DMS53 treated with DMSO at 0.1 percent for 48 hours (cell line): ENCODE data around the gene NPBWR2.
"Not testable (repeated sequence)": the region's sequence is repeated elsewhere in the genome, so short reads cannot be mapped to it uniquely, and the experiment has no call there.

Source experiments
- DNase-seq: peaks from one replicate; lab custom pipeline; 2025; ENCODE audit not compliant: unreplicated experiment; lab: John Stamatoyannopoulos, UW

Gene NPBWR2

GRCh38 chr20:64119681-64120341 lies 12.4 kb upstream of the NPBWR2 start:
- DNase-seq = no peak

DNA sequence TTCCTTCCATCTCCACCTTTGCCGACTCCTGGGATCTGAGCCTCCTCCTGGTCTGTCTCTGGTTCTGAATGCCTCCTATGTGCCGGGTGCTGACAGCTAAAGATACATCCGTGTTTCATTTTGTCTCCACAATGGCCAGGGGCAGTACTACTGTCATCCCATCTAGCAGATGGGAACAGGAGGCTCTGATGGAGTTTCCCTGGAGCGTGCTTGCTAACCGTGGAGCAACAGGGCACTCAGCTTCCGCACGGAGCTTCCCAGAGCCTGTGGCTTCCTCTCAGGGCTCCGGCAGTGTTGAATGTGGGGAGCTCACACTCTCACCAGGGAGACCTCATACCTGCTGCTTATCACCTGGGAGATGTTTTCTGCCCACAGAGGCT lies 11.9 kb upstream of the NPBWR2 start:
- no peak for DNase-seq

DNA sequence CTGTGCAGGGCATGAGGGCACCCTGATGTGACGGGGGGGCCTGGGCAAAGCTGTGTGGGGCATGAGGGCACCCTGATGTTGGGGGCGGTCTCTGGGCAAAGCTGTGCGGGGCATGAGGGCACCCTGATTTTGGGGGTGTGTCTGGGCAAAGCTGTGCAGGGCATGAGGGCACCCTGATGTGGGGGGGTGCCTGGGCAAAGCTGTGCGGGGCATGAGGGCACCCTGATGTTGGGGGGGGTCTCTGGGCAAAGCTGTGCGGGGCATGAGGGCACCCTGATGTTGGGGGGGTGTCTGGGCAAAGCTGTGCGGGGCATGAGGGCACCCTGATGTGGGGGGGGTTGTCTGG lies 10.0 kb upstream of the NPBWR2 start:
- not testable (repeated sequence) for DNase-seq

- DNase-seq = no peak
Observed at GRCh38 chr20:64116541-64117431, 9.4 kb upstream of the NPBWR2 start.

- DNase-seq = no peak
Observed at GRCh38 chr20:64116016-64116415, 8.7 kb upstream of the NPBWR2 start.

- no peak for DNase-seq
Observed at GRCh38 chr20:64115171-64115911, 8.0 kb upstream of the NPBWR2 start.

GRCh38 chr20:64114356-64114971 lies 7.1 kb upstream of the NPBWR2 start:
- no peak for DNase-seq

DNA sequence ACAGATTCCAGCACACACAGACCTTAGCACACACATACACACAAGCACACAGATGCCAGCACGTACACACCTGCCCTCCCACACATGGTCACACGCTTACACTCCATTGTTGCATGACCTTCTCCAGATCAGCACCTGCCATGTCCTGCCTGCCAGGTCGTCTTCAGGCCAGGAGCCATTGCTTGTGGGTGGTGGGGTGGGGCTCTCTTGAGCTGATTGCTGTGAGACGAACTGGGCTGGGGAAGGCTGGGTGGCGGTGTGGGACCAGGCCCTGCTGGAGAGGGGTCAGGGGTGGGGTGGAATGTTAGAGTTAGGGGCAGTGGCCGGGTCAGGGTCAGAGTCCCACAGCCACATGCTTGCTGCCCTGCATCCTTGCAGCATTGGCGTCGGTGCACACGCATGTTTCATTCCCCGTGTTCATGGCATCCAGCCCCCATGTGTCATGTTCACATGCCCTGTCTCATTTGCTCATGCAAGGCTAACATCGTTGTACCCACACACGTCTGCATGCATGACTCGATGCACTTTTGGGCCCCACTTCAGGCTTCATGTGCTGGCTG lies 6.5 kb upstream of the NPBWR2 start:
- DNase-seq = no peak

DNA sequence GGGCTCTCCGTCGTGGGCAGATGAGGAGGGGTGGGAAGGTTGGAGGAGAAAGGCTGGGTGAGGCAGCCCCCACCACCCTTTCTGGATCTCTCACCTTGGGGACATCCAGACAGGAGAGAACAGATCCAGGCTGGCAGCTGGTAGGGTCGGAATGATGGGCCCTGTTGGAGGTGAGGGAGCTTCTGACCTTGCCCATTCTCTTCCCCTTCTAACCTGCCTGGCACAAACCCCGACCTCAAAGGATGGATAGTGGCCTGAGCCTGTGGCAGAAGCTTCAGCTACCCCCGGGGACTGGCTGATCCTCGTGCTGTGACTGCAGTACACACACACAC lies 6.0 kb upstream of the NPBWR2 start:
- DNase-seq = no peak

DNA sequence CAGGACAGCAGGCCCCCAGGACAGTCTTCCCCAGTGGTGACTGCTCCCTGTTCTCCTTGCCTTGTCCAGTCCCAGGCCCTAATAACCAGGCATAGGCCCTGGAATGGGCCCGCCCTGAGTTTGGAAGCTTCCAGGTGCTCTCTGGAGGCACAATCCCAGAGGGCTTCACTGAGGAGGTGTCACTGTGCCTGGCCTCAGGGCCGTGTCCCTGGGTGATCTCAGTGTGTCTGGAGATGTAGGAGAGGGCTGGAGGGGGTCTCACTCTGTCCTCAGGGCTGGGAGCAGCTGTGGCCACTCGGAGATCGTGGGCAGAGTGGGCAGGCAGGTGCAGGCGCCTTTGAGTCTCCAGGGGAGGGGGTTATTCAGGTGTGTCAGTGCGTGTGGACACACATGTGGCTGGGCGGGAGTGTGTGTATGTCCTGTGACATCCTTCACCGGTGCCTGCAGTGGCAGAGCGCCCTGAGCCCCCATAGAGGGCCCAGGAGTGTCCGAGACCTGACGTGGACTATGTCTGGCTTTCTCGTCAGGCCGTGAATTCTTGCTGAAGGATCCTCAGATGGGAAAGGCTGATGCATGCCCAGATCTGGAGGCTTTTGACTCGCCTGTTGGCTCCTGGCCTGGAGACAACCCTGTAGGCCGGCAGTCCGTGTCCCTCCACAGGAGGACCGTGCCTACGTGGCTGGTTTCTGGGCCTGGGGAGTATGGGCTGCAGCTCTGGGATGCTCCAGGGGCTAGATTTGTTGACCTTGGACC lies 5.5 kb upstream of the NPBWR2 start:
- no peak for DNase-seq

- DNase-seq = no peak
Observed at GRCh38 chr20:64111841-64112641, 4.7 kb upstream of the NPBWR2 start.

DNA sequence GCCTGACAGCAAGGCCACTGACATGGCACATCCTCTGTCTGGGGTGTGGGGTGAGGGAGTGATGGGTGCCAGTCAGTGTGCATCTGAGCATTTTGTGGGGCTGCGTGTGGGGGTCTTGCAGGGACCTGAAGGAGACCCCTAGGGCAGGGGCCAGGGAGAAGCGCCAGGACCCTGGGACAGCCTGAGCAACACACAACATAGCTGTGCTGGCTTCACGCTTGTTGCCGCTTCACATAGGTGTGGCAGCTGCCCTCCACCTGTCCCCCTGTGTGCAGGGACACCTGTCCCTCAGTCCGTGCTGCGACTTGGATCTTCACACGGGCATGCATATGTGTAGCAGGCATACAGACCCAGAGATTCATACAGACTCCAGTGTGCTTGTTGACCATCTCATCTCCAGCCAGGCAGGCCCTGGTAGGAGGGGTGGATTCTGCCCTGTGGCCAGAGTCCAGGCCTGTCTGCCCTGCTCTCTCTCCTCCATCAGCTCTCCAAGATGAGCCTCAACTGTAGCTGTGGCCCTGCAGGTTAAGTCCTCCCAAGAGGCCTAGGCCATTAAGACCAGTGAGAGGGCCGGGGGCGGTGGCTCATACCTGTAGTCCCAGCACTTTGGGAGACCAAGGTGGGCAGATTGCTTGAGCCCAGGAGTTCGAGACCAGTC lies 3.2 kb upstream of the NPBWR2 start:
- no peak for DNase-seq

GRCh38 chr20:64109831-64110391 lies 2.5 kb upstream of the NPBWR2 start:
- DNase-seq = no peak

DNA sequence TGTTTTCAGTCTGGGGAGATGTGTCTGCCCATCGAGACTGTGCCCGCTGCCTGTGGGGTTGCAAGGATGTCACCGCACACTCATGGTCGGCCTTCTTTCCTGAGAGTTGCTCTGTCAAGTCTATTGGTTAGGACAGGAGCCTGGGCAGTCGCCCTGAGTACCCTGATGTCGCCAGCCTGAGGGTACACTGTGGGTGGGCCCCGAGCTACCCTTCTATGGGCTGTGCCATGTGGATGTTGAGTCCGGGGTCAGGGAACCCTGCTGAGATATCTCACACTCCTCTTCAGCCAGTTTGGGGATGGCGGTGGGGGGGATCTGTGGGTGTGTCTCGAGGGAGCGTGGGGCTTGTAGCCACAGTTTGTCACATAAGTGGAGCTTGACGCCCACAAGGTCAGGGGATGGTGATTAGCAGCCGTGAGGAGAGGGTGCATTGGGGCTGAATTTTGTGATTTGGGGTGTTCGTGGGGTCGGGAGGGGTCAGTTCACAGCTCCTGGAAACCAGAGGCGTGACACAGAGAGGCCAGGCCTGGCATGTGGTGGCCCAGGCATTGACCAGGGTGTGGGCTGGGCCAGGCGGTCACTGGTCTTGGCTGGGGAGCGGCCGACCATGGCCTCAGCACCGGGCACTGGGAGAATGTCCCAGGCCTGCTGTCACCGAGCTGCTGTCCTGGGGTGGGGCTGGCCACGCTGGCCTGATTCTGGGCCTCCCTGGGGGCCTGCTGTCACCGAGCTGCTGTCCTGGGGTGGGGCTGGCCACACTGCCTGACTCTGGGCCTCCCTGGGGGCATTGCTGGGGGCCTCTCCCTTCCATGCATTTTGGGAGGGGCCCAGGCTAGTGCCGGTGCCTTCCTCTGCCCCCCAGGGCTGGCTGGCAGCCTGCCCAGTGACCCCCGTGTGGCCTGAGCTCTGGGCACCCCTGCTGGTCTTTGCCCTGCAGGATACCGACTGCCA lies 1.6 kb upstream of the NPBWR2 start:
- no peak for DNase-seq

GRCh38 chr20:64107736-64108457 lies 532 bp upstream of the NPBWR2 start:
- DNase-seq = no peak

- DNase-seq = no peak
Observed at GRCh38 chr20:64106435-64106961, 867 bp downstream of the NPBWR2 start.
